Measurements from ENCODE around the gene CA9.

CA9 gene

DNA sequence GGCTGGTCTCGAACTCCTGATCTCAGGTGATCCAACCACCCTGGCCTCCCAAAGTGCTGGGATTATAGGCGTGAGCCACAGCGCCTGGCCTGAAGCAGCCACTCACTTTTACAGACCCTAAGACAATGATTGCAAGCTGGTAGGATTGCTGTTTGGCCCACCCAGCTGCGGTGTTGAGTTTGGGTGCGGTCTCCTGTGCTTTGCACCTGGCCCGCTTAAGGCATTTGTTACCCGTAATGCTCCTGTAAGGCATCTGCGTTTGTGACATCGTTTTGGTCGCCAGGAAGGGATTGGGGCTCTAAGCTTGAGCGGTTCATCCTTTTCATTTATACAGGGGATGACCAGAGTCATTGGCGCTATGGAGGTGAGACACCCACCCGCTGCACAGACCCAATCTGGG, 1.5 kb downstream of the CA9 start:
- no peak for DNase-seq (ENCODE audit: extremely low read depth in 1 of 2, low read depth in 1 of 2)

DNA sequence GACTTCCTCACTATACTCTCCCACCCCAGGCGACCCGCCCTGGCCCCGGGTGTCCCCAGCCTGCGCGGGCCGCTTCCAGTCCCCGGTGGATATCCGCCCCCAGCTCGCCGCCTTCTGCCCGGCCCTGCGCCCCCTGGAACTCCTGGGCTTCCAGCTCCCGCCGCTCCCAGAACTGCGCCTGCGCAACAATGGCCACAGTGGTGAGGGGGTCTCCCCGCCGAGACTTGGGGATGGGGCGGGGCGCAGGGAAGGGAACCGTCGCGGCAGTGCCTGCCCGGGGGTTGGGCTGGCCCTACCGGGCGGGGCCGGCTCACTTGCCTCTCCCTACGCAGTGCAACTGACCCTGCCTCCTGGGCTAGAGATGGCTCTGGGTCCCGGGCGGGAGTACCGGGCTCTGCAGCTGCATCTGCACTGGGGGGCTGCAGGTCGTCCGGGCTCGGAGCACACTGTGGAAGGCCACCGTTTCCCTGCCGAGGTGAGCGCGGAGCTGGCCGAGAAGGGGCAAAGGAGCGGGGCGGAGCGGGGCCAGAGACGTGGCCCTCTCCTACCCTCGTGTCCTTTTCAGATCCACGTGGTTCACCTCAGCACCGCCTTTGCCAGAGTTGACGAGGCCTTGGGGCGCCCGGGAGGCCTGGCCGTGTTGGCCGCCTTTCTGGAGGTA, 2.1 kb downstream of the CA9 start:
- DNase-seq (ENCODE audit: extremely low read depth in 1 of 2, low read depth in 1 of 2) = no peak

DNA sequence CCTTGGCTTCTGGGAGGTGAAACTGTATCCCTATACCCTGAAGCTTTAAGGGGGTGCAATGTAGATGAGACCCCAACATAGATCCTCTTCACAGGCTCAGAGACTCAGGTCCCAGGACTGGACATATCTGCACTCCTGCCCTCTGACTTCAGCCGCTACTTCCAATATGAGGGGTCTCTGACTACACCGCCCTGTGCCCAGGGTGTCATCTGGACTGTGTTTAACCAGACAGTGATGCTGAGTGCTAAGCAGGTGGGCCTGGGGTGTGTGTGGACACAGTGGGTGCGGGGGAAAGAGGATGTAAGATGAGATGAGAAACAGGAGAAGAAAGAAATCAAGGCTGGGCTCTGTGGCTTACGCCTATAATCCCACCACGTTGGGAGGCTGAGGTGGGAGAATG, 5.4 kb downstream of the CA9 start:
- DNase-seq (ENCODE audit: extremely low read depth in 1 of 2, low read depth in 1 of 2) = no peak

DNA sequence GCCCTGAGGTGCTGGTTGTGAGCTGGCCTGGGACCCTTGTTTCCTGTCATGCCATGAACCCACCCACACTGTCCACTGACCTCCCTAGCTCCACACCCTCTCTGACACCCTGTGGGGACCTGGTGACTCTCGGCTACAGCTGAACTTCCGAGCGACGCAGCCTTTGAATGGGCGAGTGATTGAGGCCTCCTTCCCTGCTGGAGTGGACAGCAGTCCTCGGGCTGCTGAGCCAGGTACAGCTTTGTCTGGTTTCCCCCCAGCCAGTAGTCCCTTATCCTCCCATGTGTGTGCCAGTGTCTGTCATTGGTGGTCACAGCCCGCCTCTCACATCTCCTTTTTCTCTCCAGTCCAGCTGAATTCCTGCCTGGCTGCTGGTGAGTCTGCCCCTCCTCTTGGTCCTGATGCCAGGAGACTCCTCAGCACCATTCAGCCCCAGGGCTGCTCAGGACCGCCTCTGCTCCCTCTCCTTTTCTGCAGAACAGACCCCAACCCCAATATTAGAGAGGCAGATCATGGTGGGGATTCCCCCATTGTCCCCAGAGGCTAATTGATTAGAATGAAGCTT, 6.1 kb downstream of the CA9 start:
- no peak for DNase-seq (ENCODE audit: extremely low read depth in 1 of 2, low read depth in 1 of 2)

DNA sequence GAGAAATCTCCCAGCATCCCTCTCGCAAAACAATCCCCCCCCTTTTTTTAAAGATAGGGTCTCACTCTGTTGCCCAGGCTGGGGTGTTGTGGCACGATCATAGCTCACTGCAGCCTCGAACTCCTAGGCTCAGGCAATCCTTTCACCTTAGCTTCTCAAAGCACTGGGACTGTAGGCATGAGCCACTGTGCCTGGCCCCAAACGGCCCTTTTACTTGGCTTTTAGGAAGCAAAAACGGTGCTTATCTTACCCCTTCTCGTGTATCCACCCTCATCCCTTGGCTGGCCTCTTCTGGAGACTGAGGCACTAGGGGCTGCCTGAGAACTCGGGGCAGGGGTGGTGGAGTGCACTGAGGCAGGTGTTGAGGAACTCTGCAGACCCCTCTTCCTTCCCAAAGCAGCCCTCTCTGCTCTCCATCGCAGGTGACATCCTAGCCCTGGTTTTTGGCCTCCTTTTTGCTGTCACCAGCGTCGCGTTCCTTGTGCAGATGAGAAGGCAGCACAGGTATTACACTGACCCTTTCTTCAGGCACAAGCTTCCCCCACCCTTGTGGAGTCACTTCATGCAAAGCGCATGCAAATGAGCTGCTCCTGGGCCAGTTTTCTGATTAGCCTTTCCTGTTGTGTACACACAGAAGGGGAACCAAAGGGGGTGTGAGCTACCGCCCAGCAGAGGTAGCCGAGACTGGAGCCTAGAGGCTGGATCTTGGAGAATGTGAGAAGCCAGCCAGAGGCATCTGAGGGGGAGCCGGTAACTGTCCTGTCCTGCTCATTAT, 6.8 kb downstream of the CA9 start:
- no peak for DNase-seq (ENCODE audit: extremely low read depth in 1 of 2, low read depth in 1 of 2)

DNA sequence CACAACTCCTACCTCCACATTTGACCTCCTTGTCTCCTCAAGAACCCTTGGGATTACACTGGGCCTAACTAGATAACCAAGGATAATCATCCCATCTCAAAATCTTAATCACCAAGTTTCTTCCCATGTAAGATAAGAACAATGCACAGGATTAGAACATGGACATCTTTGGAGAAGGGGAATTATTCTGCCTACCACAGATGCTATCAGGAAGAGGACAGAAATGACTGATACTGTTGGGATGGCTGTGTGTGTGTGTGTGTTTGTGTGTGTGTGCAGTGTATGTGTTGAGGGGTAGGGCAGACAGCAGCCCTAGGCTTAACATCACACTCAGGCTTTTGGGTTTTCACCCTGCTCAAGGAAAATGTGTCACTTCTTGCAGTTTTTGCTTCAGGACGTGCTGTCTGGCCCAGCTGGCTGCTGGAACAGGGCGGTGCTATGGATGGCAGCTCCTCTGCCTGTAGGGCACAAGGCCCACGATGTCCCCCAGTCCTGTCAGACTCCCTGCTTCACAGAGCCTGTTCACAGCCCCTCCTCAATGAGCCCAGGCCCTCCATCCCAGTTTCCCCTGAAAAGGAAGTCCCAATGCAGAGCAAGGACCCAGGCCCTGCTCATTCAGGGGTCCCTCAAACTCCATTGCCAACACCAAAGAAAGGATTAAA, 7.7 kb downstream of the CA9 start:
- no peak for DNase-seq (ENCODE audit: extremely low read depth in 1 of 2, low read depth in 1 of 2)

DNA sequence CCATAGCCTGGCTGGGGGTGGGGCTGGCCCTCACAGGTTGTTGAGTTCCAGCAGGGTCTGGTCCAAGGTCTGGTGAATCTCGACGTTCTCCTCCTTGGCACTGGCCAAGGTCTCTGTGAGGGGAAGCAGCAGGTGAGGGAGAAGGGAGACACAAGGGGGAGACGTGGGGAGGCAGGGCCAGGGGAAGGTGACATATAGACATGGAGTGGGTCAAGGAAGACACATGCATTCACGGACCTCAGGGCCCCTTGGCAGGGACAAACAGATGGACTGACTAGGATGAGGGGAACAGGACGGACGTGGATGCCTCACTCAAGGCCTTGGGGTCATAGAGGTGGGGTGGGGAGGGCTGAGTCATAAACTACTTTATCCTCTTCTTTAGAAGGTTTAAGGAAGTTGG, 8.3 kb downstream of the CA9 start:
- DNase-seq (ENCODE audit: extremely low read depth in 1 of 2, low read depth in 1 of 2) = no peak

DNA sequence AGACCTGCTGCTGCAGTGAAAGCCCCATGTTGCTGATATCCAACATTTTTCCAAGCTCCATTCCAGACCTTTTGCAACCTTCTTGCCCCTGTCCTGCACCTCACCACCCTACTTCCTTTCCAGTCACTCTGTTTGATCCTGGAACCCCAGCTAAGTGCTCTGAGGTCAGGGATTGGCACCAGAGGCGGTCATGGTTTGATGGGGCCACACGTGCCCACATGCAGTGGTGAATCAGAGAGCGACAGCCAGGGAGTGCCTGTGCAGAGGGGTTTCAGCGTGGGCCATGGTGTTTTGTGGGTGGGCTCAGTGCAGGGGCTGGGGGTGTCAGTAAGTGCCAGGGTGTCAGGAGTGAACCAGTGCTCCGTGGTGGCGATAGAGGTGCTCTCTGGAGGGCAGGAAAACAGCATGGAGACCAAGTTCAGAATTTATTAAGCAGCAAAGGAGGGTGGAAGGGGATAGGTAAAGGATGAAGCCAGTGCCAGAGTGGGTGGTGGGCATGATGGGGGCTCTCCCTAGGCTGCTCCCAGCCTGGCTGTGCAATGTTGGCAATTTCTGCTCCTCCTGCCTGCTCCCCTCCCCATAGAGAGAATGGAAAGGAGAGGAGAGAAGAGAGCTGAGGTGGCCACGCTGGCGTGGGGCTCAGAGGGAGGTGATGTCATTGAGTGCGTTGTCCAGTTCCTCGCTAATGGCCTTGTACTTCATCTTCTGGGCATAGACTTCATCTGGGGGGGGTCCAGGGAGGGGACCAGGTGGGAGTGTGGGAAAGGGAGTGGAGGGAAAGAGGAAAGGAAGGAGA, 9.0 kb downstream of the CA9 start:
- no peak for DNase-seq (ENCODE audit: extremely low read depth in 1 of 2, low read depth in 1 of 2)

DNA sequence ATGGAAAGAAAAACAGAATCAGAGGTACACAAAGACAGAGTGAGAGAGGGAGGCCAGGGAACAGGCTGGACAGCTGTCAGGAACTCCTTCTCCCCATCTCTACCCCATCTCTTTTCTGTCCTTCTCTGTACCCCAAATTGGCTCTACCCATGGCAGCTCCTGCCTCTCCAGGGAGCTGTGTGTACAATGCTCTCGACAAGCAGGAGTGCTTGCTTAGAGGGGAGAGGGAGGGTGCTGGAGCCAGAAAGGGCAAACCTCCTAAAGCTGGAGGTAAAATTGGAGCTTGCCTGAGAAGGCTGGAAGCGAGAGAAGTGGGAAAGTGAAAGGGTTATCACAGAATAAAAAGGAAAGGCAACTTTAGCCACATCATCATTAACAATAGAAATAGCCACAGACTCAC, 9.6 kb downstream of the CA9 start:
- no peak for DNase-seq (ENCODE audit: extremely low read depth in 1 of 2, low read depth in 1 of 2)

DNA sequence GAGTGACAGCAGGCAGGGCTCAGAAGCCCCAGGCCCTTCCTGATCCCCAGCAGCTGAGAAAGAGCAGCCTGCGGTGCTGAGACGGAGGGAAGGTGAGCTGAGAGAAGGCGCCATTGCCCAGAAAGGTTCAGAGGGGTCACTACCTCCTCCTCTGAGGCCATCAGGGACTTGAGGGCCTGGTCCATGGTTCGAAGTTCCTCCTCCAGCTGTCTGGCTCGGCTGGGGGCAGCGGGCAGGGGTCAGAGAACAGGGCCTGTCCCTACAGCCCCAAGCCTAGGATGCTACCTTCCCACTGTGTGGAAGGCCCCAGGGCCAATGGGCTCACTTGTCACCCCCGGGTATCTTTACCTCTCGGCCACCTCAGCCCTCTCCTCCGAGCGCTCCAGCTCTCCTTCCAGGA, 11.2 kb downstream of the CA9 start:
- DNase-seq (ENCODE audit: extremely low read depth in 1 of 2, low read depth in 1 of 2) = no peak

DNA sequence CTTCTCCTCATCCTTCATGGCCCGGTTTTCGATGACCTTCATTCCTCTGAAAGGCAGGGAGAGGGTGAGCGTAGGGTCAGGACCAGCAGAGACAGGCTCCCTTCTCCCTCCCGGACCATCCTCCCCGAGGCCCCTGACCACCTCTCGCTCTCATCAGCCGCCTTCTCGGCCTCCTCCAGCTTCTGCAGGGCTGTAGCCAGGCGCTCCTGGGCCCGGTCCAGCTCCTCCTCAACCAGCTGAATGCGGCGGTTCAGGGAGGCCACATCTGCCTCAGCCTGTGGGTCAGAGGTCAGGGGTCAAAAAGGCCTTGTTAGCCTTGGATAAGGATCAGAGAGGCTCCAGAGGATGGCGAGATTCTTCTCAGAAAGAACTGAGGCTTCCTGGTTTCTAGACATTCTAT, 11.8 kb downstream of the CA9 start:
- DNase-seq (ENCODE audit: extremely low read depth in 1 of 2, low read depth in 1 of 2) = no peak

DNA sequence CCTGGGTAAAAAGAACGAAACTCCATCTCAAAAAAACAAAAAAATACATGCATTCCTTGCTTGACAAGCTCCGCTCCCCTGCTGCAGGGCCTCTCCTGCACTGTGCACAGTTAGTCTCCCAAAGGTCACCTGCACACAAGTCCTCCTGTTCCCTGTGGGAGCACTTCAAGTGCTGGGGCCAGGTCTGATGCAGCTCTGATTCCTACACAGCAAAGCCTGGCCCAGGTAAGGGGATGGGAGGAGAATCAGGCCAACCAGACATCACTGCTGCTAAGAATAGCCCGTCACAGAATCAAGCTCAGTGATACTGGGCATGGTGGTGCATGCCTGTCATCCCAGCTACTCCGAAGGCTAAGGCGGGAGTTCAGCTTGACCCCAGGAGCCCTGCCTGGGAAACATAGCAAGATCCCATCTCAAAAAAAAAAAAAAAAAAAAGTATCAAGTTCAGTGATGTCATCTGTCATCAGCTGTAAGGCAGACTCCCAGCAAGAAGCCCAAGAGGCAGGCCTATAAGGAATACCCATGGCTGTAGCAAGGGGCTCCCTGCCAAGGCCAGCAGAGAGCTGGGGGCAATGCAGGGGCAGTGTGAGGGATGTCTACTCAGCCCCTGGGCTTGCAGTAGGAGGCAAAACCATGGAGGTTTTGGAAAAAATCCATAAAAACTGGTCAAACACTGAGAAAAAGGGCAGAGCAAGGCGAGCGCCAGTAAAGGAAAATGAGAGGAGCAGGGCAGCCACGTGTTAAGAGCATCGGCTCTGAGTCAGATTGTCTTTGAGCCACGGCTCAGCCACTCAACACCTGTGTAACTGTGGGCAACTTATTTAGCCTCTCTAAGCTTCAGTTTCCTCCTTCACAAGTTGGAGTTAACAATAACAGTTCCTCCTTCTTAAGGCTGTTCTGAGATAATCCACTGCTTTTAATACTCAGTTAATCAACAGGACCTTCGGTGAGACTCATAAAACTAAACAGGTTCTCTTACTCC, 12.8 kb downstream of the CA9 start:
- no peak for DNase-seq (ENCODE audit: extremely low read depth in 1 of 2, low read depth in 1 of 2)

DNA sequence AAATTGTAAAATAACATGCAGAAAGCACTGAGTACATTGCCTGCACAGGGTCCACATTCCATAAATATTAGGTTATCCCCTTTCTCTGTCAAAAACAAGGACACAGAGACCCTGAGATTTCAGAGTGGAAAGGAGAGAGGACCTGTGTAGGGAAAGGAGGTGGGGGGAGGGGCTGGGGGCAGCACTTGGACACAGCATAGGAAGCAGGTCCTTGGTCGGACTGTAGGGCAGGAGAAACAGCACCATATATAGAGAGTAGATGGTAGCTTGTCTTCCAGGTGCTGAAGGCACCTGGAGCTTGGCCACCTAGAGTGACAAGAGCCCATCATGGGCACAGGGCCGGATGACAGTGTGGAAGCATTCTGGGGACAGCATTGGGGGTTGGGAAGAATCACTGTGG, 13.6 kb downstream of the CA9 start:
- DNase-seq (ENCODE audit: extremely low read depth in 1 of 2, low read depth in 1 of 2) = no peak

DNA sequence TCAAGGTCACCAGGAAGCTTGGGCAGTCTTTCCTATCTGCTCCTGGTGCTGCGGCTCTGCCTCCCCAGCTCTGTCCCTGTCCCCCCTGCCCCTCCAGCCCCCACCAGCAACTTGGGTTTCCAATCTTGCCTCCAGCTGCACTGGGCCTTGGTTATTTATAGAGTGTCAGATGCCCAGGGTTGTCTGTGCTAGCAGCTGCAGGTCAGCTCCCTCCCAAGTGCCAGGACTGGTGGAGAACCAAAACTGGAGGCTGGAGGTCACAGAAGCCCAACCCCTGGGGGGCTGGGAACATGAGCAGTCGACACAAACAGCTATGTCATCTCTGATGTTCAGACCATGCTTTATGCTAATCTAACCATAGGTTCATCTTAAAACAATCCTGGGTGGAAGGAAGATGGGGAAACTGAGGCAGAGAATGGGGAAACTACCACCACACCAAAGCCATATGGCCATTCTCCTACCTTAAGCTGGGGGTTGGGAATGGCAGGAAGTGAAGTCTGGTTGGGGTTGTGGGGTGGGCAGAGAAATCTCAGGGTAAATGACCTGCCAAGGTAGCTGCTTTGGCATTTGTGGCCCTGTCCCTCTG, 14.3 kb downstream of the CA9 start:
- no peak for DNase-seq (ENCODE audit: extremely low read depth in 1 of 2, low read depth in 1 of 2)

DNA sequence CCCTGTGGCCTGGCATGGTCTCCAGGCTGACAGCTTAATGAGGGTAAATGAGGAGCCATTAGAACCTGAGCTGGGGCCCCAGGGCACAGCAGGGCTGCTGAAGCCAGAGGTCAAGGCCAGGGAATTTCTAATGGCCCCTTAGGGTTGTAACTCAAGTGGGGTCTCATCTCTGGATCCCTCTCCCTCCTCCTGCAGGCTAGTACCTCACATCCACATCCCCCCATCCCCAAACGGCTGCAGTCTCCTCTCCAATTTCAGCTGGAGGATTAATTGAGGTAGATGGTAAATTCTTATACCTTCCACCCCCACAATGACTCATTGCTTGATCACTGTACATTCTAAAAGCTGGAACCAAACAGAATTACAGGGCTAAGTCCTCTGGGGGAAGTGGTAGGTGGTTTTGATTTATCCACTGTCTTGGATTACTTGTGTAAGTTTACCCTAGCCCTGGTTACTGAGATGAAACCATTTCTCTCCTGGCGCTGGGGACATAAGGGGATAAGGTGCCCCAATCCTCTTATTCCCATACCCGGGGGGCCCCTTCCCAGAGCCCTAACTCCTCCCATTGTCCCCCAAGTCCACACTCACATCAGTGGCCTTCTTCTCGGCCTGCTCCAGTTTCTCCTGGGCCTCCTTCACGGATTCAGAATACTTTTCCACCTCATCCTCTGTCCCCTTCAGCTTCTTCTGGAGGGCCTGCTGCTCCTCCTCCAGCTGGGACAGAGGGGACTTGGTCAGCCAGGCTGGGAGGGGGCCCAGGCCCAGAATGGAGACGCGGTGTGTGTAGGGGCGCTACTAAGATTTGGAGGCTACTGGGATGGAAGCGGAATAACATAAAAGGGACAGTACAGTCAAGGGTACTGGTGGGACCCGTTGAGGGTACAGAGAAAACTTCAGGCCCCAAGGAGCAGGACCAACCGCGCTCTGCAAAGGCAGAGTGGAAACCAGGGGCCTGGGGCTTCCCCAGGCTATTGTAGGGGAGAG, 15.1 kb downstream of the CA9 start:
- DNase-seq (ENCODE audit: extremely low read depth in 1 of 2, low read depth in 1 of 2) = no peak

DNA sequence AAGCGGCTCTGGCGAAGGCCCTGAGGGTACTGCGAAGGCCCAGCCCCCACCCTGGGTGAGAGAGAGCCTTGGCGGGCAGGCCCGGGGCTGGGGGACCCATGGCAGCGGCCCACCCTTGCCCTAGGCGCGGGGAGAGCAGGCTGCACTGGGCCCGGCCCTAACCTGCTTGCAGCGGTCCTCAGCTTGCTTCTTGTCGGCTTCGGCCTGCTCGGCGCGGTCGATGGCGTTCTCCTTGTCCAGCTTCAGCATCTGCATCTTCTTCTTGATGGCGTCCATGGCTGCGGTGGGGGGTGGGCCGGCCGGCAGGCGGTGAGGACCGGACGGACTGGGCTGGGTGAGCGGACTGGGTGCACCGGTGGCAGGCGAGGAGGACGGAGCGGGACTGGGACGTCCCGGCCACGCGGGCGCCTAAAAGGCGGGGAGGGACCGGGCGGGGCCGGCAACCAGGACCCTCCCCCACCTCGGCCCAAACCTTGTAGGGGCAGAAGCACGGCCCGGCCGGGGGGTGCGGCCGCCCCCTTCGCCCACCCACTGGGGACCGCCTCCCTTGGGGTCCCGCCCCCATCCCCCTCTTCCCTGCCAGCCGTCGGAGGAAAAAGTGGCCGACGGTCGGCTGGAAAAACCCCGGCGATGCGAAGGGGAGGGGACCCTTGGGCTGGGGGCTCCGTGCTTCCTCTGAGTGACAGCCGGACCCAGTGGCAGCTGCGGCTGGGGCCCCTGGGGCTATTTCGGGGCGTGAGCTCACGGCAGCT, 16.0 kb downstream of the CA9 start, which contains the start of gene TPM2:
TSS of gene TPM2 (minus strand) at position 384 of the 752 bp plus-strand sequence. CDS start at position 276, 108 bp downstream.
- no peak for DNase-seq (ENCODE audit: extremely low read depth in 1 of 2, low read depth in 1 of 2)

DNA sequence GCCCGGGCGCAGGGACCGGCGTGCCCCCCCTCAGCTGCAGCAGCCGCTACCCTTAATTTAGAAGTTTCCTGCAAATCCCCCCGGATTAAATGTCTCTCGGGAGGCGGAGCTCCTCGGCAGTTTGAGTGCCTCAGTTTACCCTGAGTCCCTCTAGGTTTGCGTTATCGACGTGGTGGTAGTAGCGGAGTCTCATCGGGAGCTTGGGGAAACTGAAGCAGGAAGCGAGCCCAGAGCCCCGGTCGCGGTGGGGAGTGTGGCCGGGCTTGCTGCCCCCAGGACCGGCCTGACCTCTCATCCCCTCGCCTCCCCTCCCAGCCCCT, 16.5 kb downstream of the CA9 start:
- DNase-seq (ENCODE audit: extremely low read depth in 1 of 2, low read depth in 1 of 2) = no peak
